Measurements from ENCODE around the gene ZNF106.

ZNF106 gene

DNA sequence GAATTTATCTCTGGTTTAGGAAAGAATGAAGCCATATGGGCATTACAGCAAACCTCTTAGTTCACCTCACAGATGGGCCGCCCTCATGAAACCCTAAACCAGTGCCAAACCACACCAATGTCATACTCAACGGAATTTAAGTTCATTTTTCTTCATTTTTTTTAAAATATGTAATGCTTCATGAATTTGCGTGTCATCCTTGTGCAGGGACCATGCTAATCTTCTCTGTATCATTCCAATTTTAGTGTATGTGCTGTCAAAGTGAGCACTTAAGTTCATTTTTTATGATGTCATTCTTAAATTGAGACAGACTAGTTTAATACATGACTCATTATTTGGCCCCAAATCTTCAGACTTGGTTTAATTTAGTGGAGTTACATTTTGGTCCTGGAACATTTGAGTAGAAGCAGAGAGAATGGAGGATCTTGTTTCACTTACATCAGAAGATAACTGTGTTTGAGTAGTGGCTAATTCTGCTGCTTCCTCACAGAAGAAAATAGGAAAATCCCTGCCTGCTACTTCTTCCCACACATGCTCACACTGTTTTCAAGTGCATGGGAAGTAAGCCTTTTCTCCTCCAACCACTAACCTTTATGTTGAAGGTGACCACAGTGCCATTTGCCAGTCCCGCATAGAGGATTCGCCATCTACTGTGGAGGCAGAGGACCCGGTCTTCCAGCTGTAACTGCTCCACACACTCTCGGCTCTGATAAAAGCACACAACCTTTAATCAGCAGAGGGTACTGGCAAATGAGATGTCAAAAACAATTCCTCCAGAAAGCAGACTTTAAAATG, 63.3 kb downstream of the ZNF106 start (continued):
- TF ChIP-seq CSDC2 (CRISPR knock-in tag; IDR thresholded peaks at IDR 0.05) (peak; percentile 56; the same call in 1 of the 2 replicates), ARNTL (CRISPR knock-in tag; IDR thresholded peaks at IDR 0.05; ENCODE audit: borderline replicate concordance, low read depth) (no peak), SNAI2 (CRISPR knock-in tag; IDR thresholded peaks at IDR 0.05) (peak; percentile 33; the same call in 1 of the 2 replicates), TOX (CRISPR knock-in tag; IDR thresholded peaks at IDR 0.05; ENCODE audit: borderline replicate concordance) (peak; percentile 87), ZNF565 (CRISPR knock-in tag; conservative IDR thresholded peaks at IDR 0.05; ENCODE audit: low read depth) (no peak), GLIS3 (CRISPR knock-in tag; IDR thresholded peaks at IDR 0.05) (no peak), ESRRG (CRISPR knock-in tag; IDR thresholded peaks at IDR 0.05) (no peak), OSR1 (CRISPR knock-in tag; IDR thresholded peaks at IDR 0.05) (no peak), RARB (CRISPR knock-in tag; IDR thresholded peaks at IDR 0.05) (no peak; the same call in 1 of the 2 replicates), ISL1 (CRISPR knock-in tag; IDR thresholded peaks at IDR 0.05) (peak; percentile 100), ZNF8 (CRISPR knock-in tag; IDR thresholded peaks at IDR 0.05) (0 out of 2 replicates have a peak, but pooled peaks have one; percentile 21)
- TF ChIP-seq, protein P1, sequence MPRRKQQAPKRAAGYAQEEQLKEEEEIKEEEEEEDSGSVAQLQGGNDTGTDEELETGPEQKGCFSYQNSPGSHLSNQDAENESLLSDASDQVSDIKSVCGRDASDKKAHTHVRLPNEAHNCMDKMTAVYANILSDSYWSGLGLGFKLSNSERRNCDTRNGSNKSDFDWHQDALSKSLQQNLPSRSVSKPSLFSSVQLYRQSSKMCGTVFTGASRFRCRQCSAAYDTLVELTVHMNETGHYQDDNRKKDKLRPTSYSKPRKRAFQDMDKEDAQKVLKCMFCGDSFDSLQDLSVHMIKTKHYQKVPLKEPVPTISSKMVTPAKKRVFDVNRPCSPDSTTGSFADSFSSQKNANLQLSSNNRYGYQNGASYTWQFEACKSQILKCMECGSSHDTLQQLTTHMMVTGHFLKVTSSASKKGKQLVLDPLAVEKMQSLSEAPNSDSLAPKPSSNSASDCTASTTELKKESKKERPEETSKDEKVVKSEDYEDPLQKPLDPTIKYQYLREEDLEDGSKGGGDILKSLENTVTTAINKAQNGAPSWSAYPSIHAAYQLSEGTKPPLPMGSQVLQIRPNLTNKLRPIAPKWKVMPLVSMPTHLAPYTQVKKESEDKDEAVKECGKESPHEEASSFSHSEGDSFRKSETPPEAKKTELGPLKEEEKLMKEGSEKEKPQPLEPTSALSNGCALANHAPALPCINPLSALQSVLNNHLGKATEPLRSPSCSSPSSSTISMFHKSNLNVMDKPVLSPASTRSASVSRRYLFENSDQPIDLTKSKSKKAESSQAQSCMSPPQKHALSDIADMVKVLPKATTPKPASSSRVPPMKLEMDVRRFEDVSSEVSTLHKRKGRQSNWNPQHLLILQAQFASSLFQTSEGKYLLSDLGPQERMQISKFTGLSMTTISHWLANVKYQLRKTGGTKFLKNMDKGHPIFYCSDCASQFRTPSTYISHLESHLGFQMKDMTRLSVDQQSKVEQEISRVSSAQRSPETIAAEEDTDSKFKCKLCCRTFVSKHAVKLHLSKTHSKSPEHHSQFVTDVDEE (CRISPR knock-in tag; IDR thresholded peaks at IDR 0.05), result no peak
- TF ChIP-seq, protein P2, sequence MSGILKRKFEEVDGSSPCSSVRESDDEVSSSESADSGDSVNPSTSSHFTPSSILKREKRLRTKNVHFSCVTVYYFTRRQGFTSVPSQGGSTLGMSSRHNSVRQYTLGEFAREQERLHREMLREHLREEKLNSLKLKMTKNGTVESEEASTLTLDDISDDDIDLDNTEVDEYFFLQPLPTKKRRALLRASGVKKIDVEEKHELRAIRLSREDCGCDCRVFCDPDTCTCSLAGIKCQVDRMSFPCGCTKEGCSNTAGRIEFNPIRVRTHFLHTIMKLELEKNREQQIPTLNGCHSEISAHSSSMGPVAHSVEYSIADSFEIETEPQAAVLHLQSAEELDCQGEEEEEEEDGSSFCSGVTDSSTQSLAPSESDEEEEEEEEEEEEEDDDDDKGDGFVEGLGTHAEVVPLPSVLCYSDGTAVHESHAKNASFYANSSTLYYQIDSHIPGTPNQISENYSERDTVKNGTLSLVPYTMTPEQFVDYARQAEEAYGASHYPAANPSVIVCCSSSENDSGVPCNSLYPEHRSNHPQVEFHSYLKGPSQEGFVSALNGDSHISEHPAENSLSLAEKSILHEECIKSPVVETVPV (CRISPR knock-in tag; IDR thresholded peaks at IDR 0.05), result peak; percentile 70; the same call in 1 of the 2 replicates

DNA sequence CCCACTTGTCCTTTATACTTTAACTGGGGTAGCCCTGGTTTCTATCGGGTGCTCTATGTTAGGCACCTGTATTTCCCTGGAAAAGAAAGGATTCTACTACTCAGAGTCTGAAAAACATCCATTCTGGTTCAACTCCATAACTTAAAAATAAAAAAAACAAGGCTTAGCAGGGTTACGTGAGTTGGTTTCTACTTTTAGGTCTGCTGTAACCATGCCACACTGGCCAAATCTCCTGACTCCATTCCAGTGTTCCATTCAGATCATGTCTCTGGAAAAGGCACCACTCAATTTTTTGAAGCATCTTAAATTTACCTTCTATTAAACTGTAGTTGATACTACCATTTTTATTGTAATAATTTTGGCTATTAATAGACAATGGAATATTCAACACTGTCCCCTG, 69.6 kb downstream of the ZNF106 start:
- ATAC-seq, result no peak
- TF ChIP-seq ISL1 (CRISPR knock-in tag; IDR thresholded peaks at IDR 0.05) (no peak), GLIS3 (CRISPR knock-in tag; IDR thresholded peaks at IDR 0.05) (no peak), ZNF8 (CRISPR knock-in tag; IDR thresholded peaks at IDR 0.05) (no peak), ZC3H10 (CRISPR knock-in tag; IDR thresholded peaks at IDR 0.05) (no peak), BACH2 (CRISPR knock-in tag; IDR thresholded peaks at IDR 0.05; ENCODE audit: borderline replicate concordance) (no peak), ZFP3 (CRISPR knock-in tag; IDR thresholded peaks at IDR 0.05) (no peak), ARNTL (CRISPR knock-in tag; IDR thresholded peaks at IDR 0.05; ENCODE audit: borderline replicate concordance, low read depth) (no peak), TOX (CRISPR knock-in tag; IDR thresholded peaks at IDR 0.05; ENCODE audit: borderline replicate concordance) (no peak), OSR1 (CRISPR knock-in tag; IDR thresholded peaks at IDR 0.05) (no peak)
- TF ChIP-seq, protein P1 (CRISPR knock-in tag; IDR thresholded peaks at IDR 0.05), result no peak

DNA sequence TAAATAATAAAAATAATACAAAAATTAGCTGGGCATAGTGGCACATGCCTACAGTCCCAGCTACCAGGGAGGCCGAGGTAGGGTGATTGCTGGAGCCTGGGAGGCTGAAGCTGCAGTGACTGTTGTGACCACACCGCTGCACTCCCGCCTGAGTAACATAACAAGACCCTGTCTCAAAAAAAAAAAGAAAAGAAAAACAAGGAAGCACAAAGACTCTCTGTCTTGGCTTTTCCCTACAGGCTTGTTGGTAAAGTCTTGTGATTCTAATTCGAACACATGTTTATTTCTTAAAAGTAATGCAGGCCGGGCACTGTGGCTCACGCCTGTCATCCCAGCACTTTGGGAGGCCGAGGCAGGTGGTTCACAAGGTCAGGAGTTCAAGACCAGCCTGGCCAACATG, 71.6 kb downstream of the ZNF106 start:
- no peak for ATAC-seq
- TF ChIP-seq BACH2 (CRISPR knock-in tag; IDR thresholded peaks at IDR 0.05; ENCODE audit: borderline replicate concordance) (no peak), ZNF565 (CRISPR knock-in tag; conservative IDR thresholded peaks at IDR 0.05; ENCODE audit: low read depth) (no peak), ZNF70 (CRISPR knock-in tag; IDR thresholded peaks at IDR 0.05) (no peak), GLIS3 (CRISPR knock-in tag; IDR thresholded peaks at IDR 0.05) (no peak), OSR1 (CRISPR knock-in tag; IDR thresholded peaks at IDR 0.05) (no peak), ARNTL (CRISPR knock-in tag; IDR thresholded peaks at IDR 0.05; ENCODE audit: borderline replicate concordance, low read depth) (no peak), SNAI2 (CRISPR knock-in tag; IDR thresholded peaks at IDR 0.05) (no peak), PPARA (CRISPR knock-in tag; IDR thresholded peaks at IDR 0.05; ENCODE audit: borderline replicate concordance) (no peak), ZNF8 (CRISPR knock-in tag; IDR thresholded peaks at IDR 0.05) (no peak), TCF4 (CRISPR knock-in tag; IDR thresholded peaks at IDR 0.05; ENCODE audit: borderline replicate concordance) (no peak), RARB (CRISPR knock-in tag; IDR thresholded peaks at IDR 0.05) (no peak), CSDC2 (CRISPR knock-in tag; IDR thresholded peaks at IDR 0.05) (no peak), ZFP30 (CRISPR knock-in tag; IDR thresholded peaks at IDR 0.05) (no peak), ZFP3 (CRISPR knock-in tag; IDR thresholded peaks at IDR 0.05) (no peak), TOX (CRISPR knock-in tag; IDR thresholded peaks at IDR 0.05; ENCODE audit: borderline replicate concordance) (no peak)
- TF ChIP-seq, protein P3, sequence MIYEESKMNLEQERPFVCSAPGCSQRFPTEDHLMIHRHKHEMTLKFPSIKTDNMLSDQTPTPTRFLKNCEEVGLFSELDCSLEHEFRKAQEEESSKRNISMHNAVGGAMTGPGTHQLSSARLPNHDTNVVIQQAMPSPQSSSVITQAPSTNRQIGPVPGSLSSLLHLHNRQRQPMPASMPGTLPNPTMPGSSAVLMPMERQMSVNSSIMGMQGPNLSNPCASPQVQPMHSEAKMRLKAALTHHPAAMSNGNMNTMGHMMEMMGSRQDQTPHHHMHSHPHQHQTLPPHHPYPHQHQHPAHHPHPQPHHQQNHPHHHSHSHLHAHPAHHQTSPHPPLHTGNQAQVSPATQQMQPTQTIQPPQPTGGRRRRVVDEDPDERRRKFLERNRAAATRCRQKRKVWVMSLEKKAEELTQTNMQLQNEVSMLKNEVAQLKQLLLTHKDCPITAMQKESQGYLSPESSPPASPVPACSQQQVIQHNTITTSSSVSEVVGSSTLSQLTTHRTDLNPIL (CRISPR knock-in tag; IDR thresholded peaks at IDR 0.05; ENCODE audit: low read depth), result no peak
- TF ChIP-seq, protein P2 (CRISPR knock-in tag; IDR thresholded peaks at IDR 0.05), result no peak
- TF ChIP-seq, protein P4, sequence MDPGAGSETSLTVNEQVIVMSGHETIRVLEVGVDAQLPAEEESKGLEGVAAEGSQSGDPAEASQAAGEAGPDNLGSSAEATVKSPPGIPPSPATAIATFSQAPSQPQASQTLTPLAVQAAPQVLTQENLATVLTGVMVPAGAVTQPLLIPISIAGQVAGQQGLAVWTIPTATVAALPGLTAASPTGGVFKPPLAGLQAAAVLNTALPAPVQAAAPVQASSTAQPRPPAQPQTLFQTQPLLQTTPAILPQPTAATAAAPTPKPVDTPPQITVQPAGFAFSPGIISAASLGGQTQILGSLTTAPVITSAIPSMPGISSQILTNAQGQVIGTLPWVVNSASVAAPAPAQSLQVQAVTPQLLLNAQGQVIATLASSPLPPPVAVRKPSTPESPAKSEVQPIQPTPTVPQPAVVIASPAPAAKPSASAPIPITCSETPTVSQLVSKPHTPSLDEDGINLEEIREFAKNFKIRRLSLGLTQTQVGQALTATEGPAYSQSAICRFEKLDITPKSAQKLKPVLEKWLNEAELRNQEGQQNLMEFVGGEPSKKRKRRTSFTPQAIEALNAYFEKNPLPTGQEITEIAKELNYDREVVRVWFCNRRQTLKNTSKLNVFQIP (CRISPR knock-in tag; IDR thresholded peaks at IDR 0.05; ENCODE audit: borderline replicate concordance, low read depth), result no peak
